Heart left ventricle (tissue), 16 donors: Measurements from ENCODE around the gene ACVRL1. TPM values are rescaled to one million over a fixed set of nuclear protein-coding genes. Genes with fewer than 3 reads are reported as not detected.

Experiments used
- ATAC-seq, 4 donors: fragments of 200-7000 bp; cut with Tn5 transposase; one replicate each; pipeline ENCODE4 v1.9.1; 2020 to 2022; ENCODE audit warnings: moderate library complexity in 4 of 4, mild to moderate bottlenecking in 3 of 4, moderate number of reproducible peaks in 1 of 4
- DNase-seq, 5 donors: peaks; one replicate each; pipeline ENCODE4 v3.0.0-alpha.2; 2020
- H3K27ac ChIP-seq, 12 donors: fragments of 200-600 bp; sonication (generic) in 4 of 12; one replicate each; pipeline versions ENCODE4 v1.5.0 to v1.8.0; 2016 to 2022; ENCODE audit warnings: mild to moderate bottlenecking in 2 of 12
- H3K27me3 ChIP-seq, 9 donors: fragments of 200-600 bp; sonication (generic) in 2 of 9; one replicate each; pipeline versions ENCODE4 v1.5.1 to v1.8.0; 2016 to 2022; ENCODE audit warnings: mild to moderate bottlenecking in 3 of 9
- H3K36me3 ChIP-seq, 9 donors: fragments of 200-600 bp; sonication (generic) in 2 of 9; one replicate each; pipeline versions ENCODE4 v1.5.0 to v1.8.0; 2018 to 2022; ENCODE audit warnings: mild to moderate bottlenecking in 2 of 9
- H3K4me1 ChIP-seq, 12 donors: fragments of 200-600 bp; sonication (generic) in 4 of 12; one replicate each; pipeline versions ENCODE4 v1.5.0 to v1.8.0; 2016 to 2022; ENCODE audit warnings: mild to moderate bottlenecking in 3 of 12
- H3K4me3 ChIP-seq, 12 donors: fragments of 200-600 bp; sonication (generic) in 4 of 12; one replicate each; pipeline versions ENCODE4 v1.5.0 to v1.8.0; 2017 to 2022; ENCODE audit warnings: mild to moderate bottlenecking in 9 of 12, moderate library complexity in 4 of 12
- H3K9me3 ChIP-seq, 12 donors: fragments of 200-600 bp; sonication (generic) in 4 of 12; one replicate each; pipeline versions ENCODE4 v1.5.0 to v1.8.0; 2016 to 2022; ENCODE audit warnings: mild to moderate bottlenecking in 1 of 12
- CTCF ChIP-seq, 12 donors: fragments of 200-600 bp; sonication (generic) in 4 of 12; IDR thresholded peaks; one replicate each; pipeline versions ENCODE4 v1.5.0 to v1.8.0; 2018 to 2022; ENCODE audit warnings: antibody characterized with exemption in 12 of 12, mild to moderate bottlenecking in 5 of 12
- POLR2A ChIP-seq, 2 donors: fragments of 450-650 bp; IDR thresholded peaks; one replicate each; pipeline ENCODE4 v1.6.1; 2017; ENCODE audit warnings: antibody characterized with exemption in 2 of 2, mild to moderate bottlenecking in 2 of 2, moderate library complexity in 2 of 2
- WGBS, 4 donors: extraction: QIAGEN DNeasy Blood & Tissue Kit in 2 of 4; methylation state at CpG; one replicate each; pipeline versions ENCODE4 v1.1.5 to v1.1.7; 2013 to 2018; 5-methylcytosine and 5-hydroxymethylcytosine counted together
- intact Hi-C, 10 donors: fragments of 100-400 bp; cut with DNase I; formaldehyde crosslinking; loops; one replicate each; pipeline versions ENCODE4 v1.11.1 to v1.14.2; 2022
- polyA plus RNA-seq, 2 donors: library from polyadenylated mRNA; stranded (reverse); fragments of 200-250 nt; gene quantifications; one replicate each; pipeline ENCODE4 v1.2.3, GENCODE V29; 2013
- total RNA-seq, 9 donors: library from RNA; depleted of rRNA in 2 of 9; stranded (reverse); fragments of >200 nt in 2 of 9; fragmentation: NEBNext Ultra II Directional in 3 of 9; extraction: Animal tissue kit (Norgen Biotek cat#: 25700) in 3 of 9; gene quantifications; one replicate each; pipeline versions ENCODE4 v1.1.0 to v1.2.4, GENCODE V29; 2016 to 2023
- donor health status: ischemic (EF 13 %, LVEDD 7.1; RV severe dilation, severe dysfunction).
- donor health status: healthy with polysubstance abuse.
- donor health status: DM: no; HTN: yes; CAD: no.
- donor health status: DM: no; HTN: no; CAD: no.
- donor health status: ischemic (EF 25% LVEDD 6.9; RV normal size, moderate dysfunction).
- donor health status: ischemic (EF 25% LVEDD 5.7; RV mildly dilated, moderate dysfunction).
- donor health status: healthy.
- donor health status: DM: yes; HTN: yes; CAD: no.
- donor health status: ischemic (EF 35%, LVEDD 5.7; RV mildly dilated, moderate dysfunction).
- donor health status: nonischemic (EF 11% LVEDD 7.7; RV severe dilation, severe dysfunction).
- donor health status: DM: yes; HTN: yes; CAD: no.
- donor health status: PGD.
- donor health status: ischemic (EF 29% LVEDD 5.4; RV normal size, mild dysfunction).
- donor health status: nonischemic (EF 23%, LVEDD 6.1; RV moderate dilation, normal function).

Gene ACVRL1
- total and polyA plus RNA-seq, 11 donors, result 20.5 to 116 (median 33.4) TPM

GRCh38 chr12:51942056-51942455 is 34.8 kb downstream of the ACVRL1 start:
- intact Hi-C loops, result no loop called here
- no peak for TF ChIP-seq POLR2A (IDR thresholded peaks at IDR 0.05)
- Histone ChIP-seq H3K27ac (no peak overlapping the region), H3K4me1 (peaks cover 0 to 15% (median 9%) of the 10 kb centered on the region in 12 donors), H3K4me3 (no peak overlapping the region), H3K36me3 (no peaks in the 10 kb centered on the region), H3K9me3 (peaks cover 0 to 21% (median 8%) of the 10 kb centered on the region in 12 donors), H3K27me3 (no peaks in the 10 kb centered on the region)
- DNase-seq (no peak), ATAC-seq (no peak)
- WGBS, 4 donors, result 86 to 90% (median 89%) methylated on average over 7 of the region's 7 CpGs

- WGBS, 4 donors, result 94 to 98% (median 95%) methylated on average over 6 of the region's 6 CpGs
- no peak for ATAC-seq
- H3K4me1 ChIP-seq, result peaks cover 0 to 15% (median 9%) of the 10 kb centered on the region in 12 donors
- H3K36me3 ChIP-seq, result no peaks in the 10 kb centered on the region
- no peak overlapping the region for H3K27ac ChIP-seq
- DNase-seq, result no peak
- H3K9me3 ChIP-seq, result peaks cover 0 to 21% (median 8%) of the 10 kb centered on the region in 12 donors
- no peak overlapping the region for H3K4me3 ChIP-seq
- no peaks in the 10 kb centered on the region for H3K27me3 ChIP-seq
- TF ChIP-seq POLR2A (IDR thresholded peaks at IDR 0.05) (no peak), CTCF (IDR thresholded peaks at IDR 0.05) (no peak)
- intact Hi-C loops, result no loop called here
These were observed 35.2 kb downstream of the ACVRL1 start for GRCh38 chr12:51942501-51943000.

GRCh38 chr12:51943346-51943745 is 36.0 kb downstream of the ACVRL1 start:
- WGBS, 4 donors, result 95 to 99% (median 97%) methylated on average over 2 of the region's 2 CpGs
- no peak overlapping the region for H3K27ac ChIP-seq
- peaks cover 0 to 21% (median 8%) of the 10 kb centered on the region in 12 donors for H3K9me3 ChIP-seq
- no peak for DNase-seq
- H3K36me3 ChIP-seq, result no peaks in the 10 kb centered on the region
- H3K4me3 ChIP-seq, result no peak overlapping the region
- no peaks in the 10 kb centered on the region for H3K27me3 ChIP-seq
- intact Hi-C loops, result no loop called here
- no peak for ATAC-seq
- TF ChIP-seq CTCF (IDR thresholded peaks at IDR 0.05), result no peak
- no peak for TF ChIP-seq POLR2A (IDR thresholded peaks at IDR 0.05)
- peaks cover 0 to 15% (median 9%) of the 10 kb centered on the region in 12 donors for H3K4me1 ChIP-seq

DNA sequence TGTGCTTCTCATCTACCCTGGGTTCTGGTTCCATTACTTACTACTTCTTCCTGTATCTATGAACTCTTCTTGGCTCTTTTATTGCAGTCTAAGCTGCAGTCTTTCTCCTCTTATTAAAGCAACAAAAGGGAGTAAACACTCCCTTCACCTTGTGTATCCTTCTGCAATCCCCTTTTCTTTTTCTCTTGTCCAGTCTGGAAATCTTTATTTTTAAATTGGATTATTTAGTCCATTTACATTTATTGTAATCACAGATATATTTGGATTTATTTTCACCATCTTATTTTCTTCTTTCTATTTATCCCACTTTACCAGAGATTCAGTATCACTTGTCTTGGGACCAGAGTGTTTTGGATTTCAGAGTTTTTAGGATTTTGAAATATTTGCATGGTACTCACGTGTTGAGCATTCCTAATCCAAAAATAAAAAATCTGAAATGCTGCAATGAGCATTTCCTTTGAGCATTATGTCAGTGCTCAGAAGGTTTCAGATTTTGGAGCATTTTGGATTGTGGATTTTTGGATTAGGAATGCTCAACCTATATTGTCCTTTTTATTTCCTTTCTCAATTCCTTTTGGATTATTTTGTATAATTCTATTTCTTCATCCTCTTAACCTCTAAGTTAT is 37.4 kb downstream of the ACVRL1 start:
- Histone ChIP-seq H3K27ac (no peak overlapping the region), H3K9me3 (peaks cover 0 to 21% (median 8%) of the 10 kb centered on the region in 12 donors), H3K4me3 (no peak overlapping the region), H3K36me3 (no peaks in the 10 kb centered on the region), H3K4me1 (peaks cover 0 to 15% (median 9%) of the 10 kb centered on the region in 12 donors), H3K27me3 (no peaks in the 10 kb centered on the region)
- DNase-seq (no peak), ATAC-seq (no peak)
- intact Hi-C loops, result no loop called here
- TF ChIP-seq CTCF (IDR thresholded peaks at IDR 0.05) (no peak), POLR2A (IDR thresholded peaks at IDR 0.05) (no peak)
- 94 to 100% (median 96%) methylated on average over 1 of the region's 1 CpG for WGBS, 4 donors
